Brain microvascular endothelial cell (primary cell): ENCODE data around the gene LRRC61.

ENCODE experiments used
- DNase-seq: peaks from one replicate; pipeline ENCODE4 v3.0.0-alpha.2; 2020
- H3K27ac ChIP-seq: fragments of 250-450 bp; sonication (Bioruptor Pico); 2 replicates; pipeline ENCODE4 v1.5.1; 2020; ENCODE audit warnings: mild to moderate bottlenecking, moderate library complexity
- H3K27me3 ChIP-seq: fragments of 250-450 bp; sonication (Bioruptor Pico); replicated peaks from 2 replicates; pipeline ENCODE4 v1.5.1; 2020; ENCODE audit warnings: mild to moderate bottlenecking
- H3K36me3 ChIP-seq: fragments of 250-450 bp; sonication (Bioruptor Pico); replicated peaks from 2 replicates; pipeline ENCODE4 v1.5.1; 2020; ENCODE audit warnings: mild to moderate bottlenecking
- H3K4me3 ChIP-seq: 2 replicates; pipeline ENCODE4 v1.5.1; 2011; ENCODE audit warnings: low read depth, mild to moderate bottlenecking, control low read depth, low read length, moderate library complexity
- in situ Hi-C: cut with HindIII; loops from 2 replicates; pipeline ENCODE4 v1.10.0; 2017; ENCODE audit warnings: low sequenced_read_pairs, low pct_ligation_motif_present
- TF ChIP-seq, protein P1 (sequence below): IDR thresholded peaks from 2 replicates; pipeline ENCODE4 v1.5.1; 2011; ENCODE audit warnings: low read depth, mild to moderate bottlenecking, moderate library complexity, low read length, control low read depth, inconsistent platforms; ENCODE audit errors: missing control alignments

Gene LRRC61

DNA sequence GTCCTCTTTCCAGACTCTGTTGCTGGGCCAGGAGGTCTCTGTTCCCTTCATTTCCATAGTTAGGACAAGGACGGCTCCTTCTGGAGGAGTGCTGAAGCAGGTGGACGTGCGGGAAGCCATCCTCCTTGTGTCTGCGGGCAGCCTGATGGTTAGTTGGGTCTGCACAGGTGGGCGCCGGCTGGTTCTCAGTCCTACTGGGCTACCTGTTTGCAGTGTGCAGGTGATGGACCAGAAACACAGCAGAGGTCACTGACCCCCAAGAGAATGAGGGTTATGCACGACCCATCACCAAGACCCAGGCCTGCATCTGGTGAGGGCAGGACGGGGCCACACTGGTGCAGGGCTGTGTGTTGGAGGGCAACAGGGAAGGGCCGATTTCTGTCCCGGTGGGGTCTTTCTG, 10.5 kb downstream of the LRRC61 start:
- no peak overlapping the region for H3K4me3 ChIP-seq
- no peak for DNase-seq
- in situ Hi-C loops: no loop called here
- H3K36me3 ChIP-seq: no peaks in the 10 kb centered on the region
- TF ChIP-seq, protein P1, sequence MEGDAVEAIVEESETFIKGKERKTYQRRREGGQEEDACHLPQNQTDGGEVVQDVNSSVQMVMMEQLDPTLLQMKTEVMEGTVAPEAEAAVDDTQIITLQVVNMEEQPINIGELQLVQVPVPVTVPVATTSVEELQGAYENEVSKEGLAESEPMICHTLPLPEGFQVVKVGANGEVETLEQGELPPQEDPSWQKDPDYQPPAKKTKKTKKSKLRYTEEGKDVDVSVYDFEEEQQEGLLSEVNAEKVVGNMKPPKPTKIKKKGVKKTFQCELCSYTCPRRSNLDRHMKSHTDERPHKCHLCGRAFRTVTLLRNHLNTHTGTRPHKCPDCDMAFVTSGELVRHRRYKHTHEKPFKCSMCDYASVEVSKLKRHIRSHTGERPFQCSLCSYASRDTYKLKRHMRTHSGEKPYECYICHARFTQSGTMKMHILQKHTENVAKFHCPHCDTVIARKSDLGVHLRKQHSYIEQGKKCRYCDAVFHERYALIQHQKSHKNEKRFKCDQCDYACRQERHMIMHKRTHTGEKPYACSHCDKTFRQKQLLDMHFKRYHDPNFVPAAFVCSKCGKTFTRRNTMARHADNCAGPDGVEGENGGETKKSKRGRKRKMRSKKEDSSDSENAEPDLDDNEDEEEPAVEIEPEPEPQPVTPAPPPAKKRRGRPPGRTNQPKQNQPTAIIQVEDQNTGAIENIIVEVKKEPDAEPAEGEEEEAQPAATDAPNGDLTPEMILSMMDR: no peak
- H3K27me3 ChIP-seq: no peaks in the 10 kb centered on the region
- H3K27ac ChIP-seq: no peak overlapping the region

DNA sequence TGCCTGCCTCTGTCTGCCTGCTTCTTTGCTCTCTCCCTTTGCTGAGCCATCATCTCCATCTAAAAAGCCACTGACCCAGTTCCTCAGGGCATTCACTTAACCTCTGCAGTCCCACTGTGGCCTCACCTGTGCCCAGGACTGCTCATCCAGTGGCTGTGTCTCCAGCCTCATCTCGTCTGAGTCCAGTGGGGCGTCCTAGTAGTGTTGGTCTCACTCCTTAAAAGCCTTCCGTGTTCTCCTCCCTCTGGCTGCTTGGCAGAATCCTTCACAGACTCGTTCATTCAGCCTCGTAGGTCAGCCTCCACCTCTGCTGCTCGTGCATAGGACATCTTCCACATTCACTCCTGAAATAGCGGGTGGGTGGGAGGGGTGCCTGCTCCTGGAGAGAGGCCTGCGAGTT, 11.0 kb downstream of the LRRC61 start:
- Histone ChIP-seq H3K27ac (no peak overlapping the region), H3K36me3 (no peaks in the 10 kb centered on the region), H3K4me3 (no peak overlapping the region), H3K27me3 (peaks cover 4% of the 10 kb centered on the region)
- no peak for DNase-seq
- TF ChIP-seq, protein P1: no peak
- in situ Hi-C loops: no loop called here

DNA sequence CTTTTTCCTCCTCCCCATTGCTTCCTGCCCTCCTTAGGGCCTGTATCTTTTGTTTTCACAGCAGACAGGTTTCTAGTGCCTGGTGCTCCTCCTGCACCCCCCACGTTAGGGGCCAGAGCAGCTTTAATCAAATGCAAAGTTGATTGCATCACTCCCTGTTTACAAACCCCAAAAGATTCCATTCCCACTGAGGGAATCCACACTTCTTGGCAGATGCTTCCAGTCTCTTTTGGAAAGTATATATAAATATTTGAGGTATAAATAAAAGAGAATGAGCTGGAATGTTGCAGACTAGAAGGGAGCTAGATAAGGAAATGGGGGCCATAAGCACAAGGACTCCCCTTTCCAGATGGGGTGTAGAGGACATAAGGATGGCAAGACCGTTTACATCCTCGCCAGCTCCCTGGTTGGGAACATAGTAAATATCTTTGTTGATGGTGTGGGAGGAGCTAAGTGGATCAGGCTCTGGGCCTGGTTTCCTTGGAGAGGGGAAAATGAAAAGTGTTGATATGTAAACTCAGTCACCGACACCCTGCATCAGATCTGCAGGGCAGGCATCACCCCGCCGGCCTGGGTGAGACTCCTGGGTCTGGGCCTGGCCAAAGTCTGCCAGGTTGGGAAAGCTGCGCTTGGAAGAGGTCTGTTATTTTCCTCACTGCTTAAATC, 12.1 kb downstream of the LRRC61 start:
- no peak overlapping the region for H3K27ac ChIP-seq
- peaks cover 12% of the 10 kb centered on the region for H3K27me3 ChIP-seq
- DNase-seq: no peak
- no peaks in the 10 kb centered on the region for H3K36me3 ChIP-seq
- in situ Hi-C loops: no loop called here
- no peak overlapping the region for H3K4me3 ChIP-seq
- TF ChIP-seq, protein P1: no peak

GRCh38 chr7:150335774-150336112, 12.6 kb downstream of the LRRC61 start:
- Histone ChIP-seq H3K27ac (no peak overlapping the region), H3K36me3 (no peaks in the 10 kb centered on the region), H3K27me3 (peaks cover 17% of the 10 kb centered on the region), H3K4me3 (no peak overlapping the region)
- no peak for DNase-seq
- in situ Hi-C loops: no loop called here
- TF ChIP-seq, protein P1: no peak

DNA sequence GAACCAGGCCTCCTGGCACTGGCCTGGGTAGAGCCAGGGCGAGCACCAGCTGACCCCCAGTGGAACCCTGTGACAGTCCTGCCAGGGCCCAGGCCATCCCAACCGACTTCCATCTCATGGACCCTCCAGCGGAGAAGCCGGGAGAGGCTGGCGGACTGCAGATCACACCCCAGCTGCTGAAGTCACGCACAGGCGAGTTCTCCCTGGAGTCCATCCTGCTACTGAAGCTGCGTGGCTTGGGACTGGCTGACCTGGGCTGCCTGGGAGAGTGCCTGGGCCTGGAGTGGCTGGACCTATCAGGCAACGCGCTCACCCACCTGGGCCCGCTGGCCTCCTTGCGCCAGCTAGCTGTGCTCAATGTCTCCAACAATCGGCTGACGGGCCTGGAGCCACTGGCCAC, 13.6 kb downstream of the LRRC61 start:
- Histone ChIP-seq H3K36me3 (no peaks in the 10 kb centered on the region), H3K4me3 (no peak overlapping the region), H3K27ac (no peak overlapping the region), H3K27me3 (peaks cover 24% of the 10 kb centered on the region)
- no peak for DNase-seq
- in situ Hi-C loops: no loop called here
- TF ChIP-seq, protein P1: no peak

- no peaks in the 10 kb centered on the region for H3K36me3 ChIP-seq
- H3K27ac ChIP-seq: no peak overlapping the region
- in situ Hi-C loops: no loop called here
- no peak overlapping the region for H3K4me3 ChIP-seq
- DNase-seq: no peak
- TF ChIP-seq, protein P1: no peak
- peaks cover 28% of the 10 kb centered on the region for H3K27me3 ChIP-seq
These were observed 14.0 kb downstream of the LRRC61 start for GRCh38 chr7:150337179-150337578.
